ENCODE data around the gene NR2F2. TPM values are rescaled to one million over a fixed set of nuclear protein-coding genes. Genes with fewer than 3 reads are reported as not detected.

NR2F2 gene
- total RNA-seq, 1 experiment from 2014 or later: 140 TPM

GRCh38 chr15:96334017-96334704, 3.7 kb downstream of the NR2F2 start:
- peaks cover 26% of the 10 kb centered on the region for H3K4me1 Mint-ChIP-seq (ENCODE audit: low read depth, unreplicated experiment)
- Histone ChIP-seq H3K9me3 (no peaks in the 10 kb centered on the region), H3K36me3 (ENCODE audit: control insufficient read depth, insufficient read depth, low read length) (peaks cover 10% of the 10 kb centered on the region), H3K4me3 (ENCODE audit: low read depth, low read length) (peak overlapping the region; percentile 84), H3K4me1 (peaks cover 33% of the 10 kb centered on the region), H3K27me3 (replicated peaks; ENCODE audit: control insufficient read depth, insufficient read depth, low read length) (no peaks in the 10 kb centered on the region)
- peak overlapping the region; percentile 99 for H3K27ac Mint-ChIP-seq (ENCODE audit: unreplicated experiment)
- peaks cover 100% of the 10 kb centered on the region for H3K36me3 Mint-ChIP-seq (ENCODE audit: insufficient read depth, unreplicated experiment)
- BruUV-seq (replicated peaks): no TSS peak
- peak overlapping the region; percentile 83 for H3K4me3 Mint-ChIP-seq (ENCODE audit: unreplicated experiment)
- H3K9me3 Mint-ChIP-seq (ENCODE audit: unreplicated experiment): no peaks in the 10 kb centered on the region
- intact Hi-C loops (cut with micrococcal nuclease; ENCODE audit: unreplicated experiment): no loop called here
- TF ChIP-seq CTCF (IDR thresholded peaks at IDR 0.05; ENCODE audit: insufficient read depth in 1 of 2, low read depth in 1 of 2, low read length in 1 of 2, severe bottlenecking in 1 of 2, unreplicated experiment in 1 of 2): no peak
- no peak for DNase-seq
- ChIA-PET CTCF (no interaction called here), POLR2A (interaction anchor here (1.3 kb wide), 1 partner anchor 15 kb away, joined by 3 read pairs; no protein-coding TSS in a partner anchor)
- no peaks in the 10 kb centered on the region for H3K27me3 Mint-ChIP-seq (ENCODE audit: insufficient read depth, unreplicated experiment)

GRCh38 chr15:96334705-96335410, 4.4 kb downstream of the NR2F2 start:
- CTCF ChIA-PET: interaction anchor here (2.9 kb wide), 1 partner anchor 8 kb away, joined by 23 read pairs; no protein-coding TSS in a partner anchor
- Mint-ChIP-seq H3K27me3 (ENCODE audit: insufficient read depth, unreplicated experiment) (no peaks in the 10 kb centered on the region), H3K27ac (ENCODE audit: unreplicated experiment) (peak overlapping the region; percentile 99), H3K9me3 (ENCODE audit: unreplicated experiment) (no peaks in the 10 kb centered on the region), H3K36me3 (ENCODE audit: insufficient read depth, unreplicated experiment) (peaks cover 100% of the 10 kb centered on the region), H3K4me1 (ENCODE audit: low read depth, unreplicated experiment) (peaks cover 28% of the 10 kb centered on the region), H3K4me3 (ENCODE audit: unreplicated experiment) (peak overlapping the region; percentile 83)
- Histone ChIP-seq H3K27me3 (replicated peaks; ENCODE audit: control insufficient read depth, insufficient read depth, low read length) (no peaks in the 10 kb centered on the region), H3K9me3 (no peaks in the 10 kb centered on the region), H3K4me1 (peaks cover 33% of the 10 kb centered on the region), H3K4me3 (ENCODE audit: low read depth, low read length) (peak overlapping the region; percentile 84), H3K36me3 (ENCODE audit: control insufficient read depth, insufficient read depth, low read length) (peaks cover 10% of the 10 kb centered on the region)
- no peak for DNase-seq
- BruUV-seq (replicated peaks): no TSS peak
- TF ChIP-seq CTCF (IDR thresholded peaks at IDR 0.05; ENCODE audit: insufficient read depth in 1 of 2, low read depth in 1 of 2, low read length in 1 of 2, severe bottlenecking in 1 of 2, unreplicated experiment in 1 of 2): no peak
- POLR2A ChIA-PET: interaction anchor here (0.5 to 1.3 kb wide), 3 partner anchors 8 to 180 kb away, joined by 3 to 4 read pairs (median 3); no protein-coding TSS in a partner anchor
- intact Hi-C loops (cut with micrococcal nuclease; ENCODE audit: unreplicated experiment): no loop called here

GRCh38 chr15:96335411-96336024, 5.0 kb downstream of the NR2F2 start:
- ChIA-PET POLR2A (interaction anchor here (0.5 to 1.3 kb wide), 3 partner anchors 9 to 181 kb away, joined by 3 to 4 read pairs (median 3); no protein-coding TSS in a partner anchor), CTCF (interaction anchor here (2.9 kb wide), 1 partner anchor 8 kb away, joined by 23 read pairs; no protein-coding TSS in a partner anchor)
- peaks cover 28% of the 10 kb centered on the region for H3K4me1 Mint-ChIP-seq (ENCODE audit: low read depth, unreplicated experiment)
- peak overlapping the region; percentile 83 for H3K4me3 Mint-ChIP-seq (ENCODE audit: unreplicated experiment)
- TF ChIP-seq CTCF (IDR thresholded peaks at IDR 0.05; ENCODE audit: insufficient read depth in 1 of 2, low read depth in 1 of 2, low read length in 1 of 2, severe bottlenecking in 1 of 2, unreplicated experiment in 1 of 2): no peak
- intact Hi-C loops (cut with micrococcal nuclease; ENCODE audit: unreplicated experiment): no loop called here
- H3K9me3 Mint-ChIP-seq (ENCODE audit: unreplicated experiment): no peaks in the 10 kb centered on the region
- Histone ChIP-seq H3K27me3 (replicated peaks; ENCODE audit: control insufficient read depth, insufficient read depth, low read length) (no peaks in the 10 kb centered on the region), H3K36me3 (ENCODE audit: control insufficient read depth, insufficient read depth, low read length) (peaks cover 10% of the 10 kb centered on the region), H3K4me1 (peaks cover 33% of the 10 kb centered on the region), H3K9me3 (no peaks in the 10 kb centered on the region), H3K4me3 (ENCODE audit: low read depth, low read length) (peak overlapping the region; percentile 84)
- H3K27ac Mint-ChIP-seq (ENCODE audit: unreplicated experiment): peak overlapping the region; percentile 99
- H3K36me3 Mint-ChIP-seq (ENCODE audit: insufficient read depth, unreplicated experiment): peaks cover 100% of the 10 kb centered on the region
- DNase-seq: no peak
- no peaks in the 10 kb centered on the region for H3K27me3 Mint-ChIP-seq (ENCODE audit: insufficient read depth, unreplicated experiment)
- BruUV-seq (replicated peaks): no TSS peak

All from Caco-2 (cell line).